Uterus (tissue), 4 donors: Measurements from ENCODE around the gene ENPP3. TPM values are rescaled to one million over a fixed set of nuclear protein-coding genes. Genes with fewer than 3 reads are reported as not detected.

Experiments
- DNase-seq, 2 donors: peaks; one replicate each; pipeline ENCODE4 v3.0.0-alpha.2; 2019 to 2020
- H3K27ac ChIP-seq, 2 donors: fragments of 200-600 bp; sonication (generic); 1 replicate in 1 of 2; 2 replicates in 1 of 2; pipeline ENCODE4 v1.5.1; 2016 to 2018
- H3K27me3 ChIP-seq, 2 donors: fragments of 200-600 bp; sonication (generic); one replicate each; pipeline ENCODE4 v1.5.1; 2018 to 2019; ENCODE audit warnings: control low read depth in 1 of 2
- H3K36me3 ChIP-seq, 2 donors: fragments of 200-600 bp; sonication (generic); one replicate each; pipeline ENCODE4 v1.5.1; 2019; ENCODE audit warnings: control low read depth in 1 of 2
- H3K4me1 ChIP-seq, 2 donors: fragments of 200-600 bp; sonication (generic); one replicate each; pipeline ENCODE4 v1.5.1; 2018 to 2019; ENCODE audit warnings: control low read depth in 1 of 2
- H3K4me3 ChIP-seq, 2 donors: fragments of 200-600 bp; sonication (generic); 1 replicate in 1 of 2; 2 replicates in 1 of 2; pipeline ENCODE4 v1.5.1; 2018 to 2019; ENCODE audit warnings: mild to moderate bottlenecking in 1 of 2
- H3K9me3 ChIP-seq, 2 donors: fragments of 200-600 bp; sonication (generic); one replicate each; pipeline ENCODE4 v1.5.1; 2019; ENCODE audit warnings: control low read depth in 1 of 2
- CTCF ChIP-seq, 4 experiments: fragments of 200-600 bp in 2 of 4; fragments of 450-650 bp in 2 of 4; sonication (generic) in 2 of 4; IDR thresholded peaks; one replicate each; pipeline ENCODE4 v1.5.1; 2016 to 2019; ENCODE audit warnings: antibody characterized with exemption in 4 of 4, mild to moderate bottlenecking in 2 of 4, moderate library complexity in 1 of 4
- POLR2A ChIP-seq, 2 donors: fragments of 450-650 bp; IDR thresholded peaks; one replicate each; pipeline ENCODE4 v1.6.1; 2016; ENCODE audit warnings: antibody characterized with exemption in 2 of 2, mild to moderate bottlenecking in 1 of 2, moderate library complexity in 1 of 2
- intact Hi-C: fragments of 100-400 bp; cut with DNase I; formaldehyde crosslinking; loops from one replicate; pipeline ENCODE4 v1.15.1; 2023; ENCODE audit warnings: low total_unique reads
- total RNA-seq, 4 donors: library from RNA; depleted of rRNA in 3 of 4; stranded (reverse); fragments of >200 nt in 3 of 4; gene quantifications; one replicate each; pipeline versions ENCODE4 v1.1.0 to v1.2.4, GENCODE V29; 2014 to 2023
- donor health status: DM: yes; HTN: yes; CAD: no.

The ENPP3 gene
- total RNA-seq, 4 donors from 2014 or later = 0.40 to 7.2 (median 4.2) TPM

- intact Hi-C loops = no loop called here
- Histone ChIP-seq H3K27ac (no peak overlapping the region), H3K27me3 (no peaks in the 10 kb centered on the region), H3K9me3 (no peaks in the 10 kb centered on the region), H3K4me3 (no peak overlapping the region), H3K36me3 (no peaks in the 10 kb centered on the region), H3K4me1 (no peaks in the 10 kb centered on the region)
- no peak for DNase-seq
- TF ChIP-seq CTCF (IDR thresholded peaks at IDR 0.05) (no peak), POLR2A (IDR thresholded peaks at IDR 0.05) (no peak)
Observed at GRCh38 chr6:131597446-131597845, 39.7 kb upstream of the ENPP3 start.

- no peak for DNase-seq
- Histone ChIP-seq H3K9me3 (no peaks in the 10 kb centered on the region), H3K36me3 (no peaks in the 10 kb centered on the region), H3K27me3 (no peaks in the 10 kb centered on the region), H3K4me1 (no peaks in the 10 kb centered on the region), H3K4me3 (no peak overlapping the region), H3K27ac (no peak overlapping the region)
- TF ChIP-seq CTCF (IDR thresholded peaks at IDR 0.05) (no peak), POLR2A (IDR thresholded peaks at IDR 0.05) (no peak)
- intact Hi-C loops = no loop called here
Observed at GRCh38 chr6:131600716-131601115, 36.4 kb upstream of the ENPP3 start.

GRCh38 chr6:131602781-131603312 lies 34.3 kb upstream of the ENPP3 start:
- no peaks in the 10 kb centered on the region for H3K36me3 ChIP-seq

GRCh38 chr6:131613296-131613925 lies 23.7 kb upstream of the ENPP3 start:
- no peaks in the 10 kb centered on the region for H3K36me3 ChIP-seq
- H3K4me1 ChIP-seq = no peaks in the 10 kb centered on the region
- H3K4me3 ChIP-seq = no peak overlapping the region
- DNase-seq = no peak
- no peak overlapping the region for H3K27ac ChIP-seq
- H3K9me3 ChIP-seq = no peaks in the 10 kb centered on the region
- H3K27me3 ChIP-seq = no peaks in the 10 kb centered on the region
- TF ChIP-seq CTCF (IDR thresholded peaks at IDR 0.05) (no peak), POLR2A (IDR thresholded peaks at IDR 0.05) (no peak)
- intact Hi-C loops = no loop called here

More at GRCh38 chr6:131602781-131603312, 34.3 kb upstream of the ENPP3 start:
- DNase-seq = no peak
- no peak overlapping the region for H3K4me3 ChIP-seq
- no peaks in the 10 kb centered on the region for H3K27me3 ChIP-seq
- no peak for TF ChIP-seq CTCF (IDR thresholded peaks at IDR 0.05)
- no peak for TF ChIP-seq POLR2A (IDR thresholded peaks at IDR 0.05)
- no peak overlapping the region for H3K27ac ChIP-seq
- H3K4me1 ChIP-seq = no peaks in the 10 kb centered on the region
- intact Hi-C loops = no loop called here
- no peaks in the 10 kb centered on the region for H3K9me3 ChIP-seq

GRCh38 chr6:131615275-131615674 lies 21.8 kb upstream of the ENPP3 start:
- intact Hi-C loops = no loop called here
- Histone ChIP-seq H3K27ac (no peak overlapping the region), H3K9me3 (no peaks in the 10 kb centered on the region), H3K36me3 (no peaks in the 10 kb centered on the region), H3K4me3 (no peak overlapping the region), H3K4me1 (no peaks in the 10 kb centered on the region), H3K27me3 (no peaks in the 10 kb centered on the region)
- TF ChIP-seq POLR2A (IDR thresholded peaks at IDR 0.05) = no peak
- no peak for TF ChIP-seq CTCF (IDR thresholded peaks at IDR 0.05)
- no peak for DNase-seq
